Activated CD8-positive, alpha-beta memory T cell treated with anti-CD3 and anti-CD28 coated beads for 4 hours (primary cell): ENCODE data around the gene SALL2.

ENCODE experiments used
- DNase-seq, 2 donors: peaks; one replicate each; pipeline ENCODE4 v3.0.0-alpha.2; 2020; ENCODE audit warnings: low read depth in 2 of 2

SALL2 gene

DNA sequence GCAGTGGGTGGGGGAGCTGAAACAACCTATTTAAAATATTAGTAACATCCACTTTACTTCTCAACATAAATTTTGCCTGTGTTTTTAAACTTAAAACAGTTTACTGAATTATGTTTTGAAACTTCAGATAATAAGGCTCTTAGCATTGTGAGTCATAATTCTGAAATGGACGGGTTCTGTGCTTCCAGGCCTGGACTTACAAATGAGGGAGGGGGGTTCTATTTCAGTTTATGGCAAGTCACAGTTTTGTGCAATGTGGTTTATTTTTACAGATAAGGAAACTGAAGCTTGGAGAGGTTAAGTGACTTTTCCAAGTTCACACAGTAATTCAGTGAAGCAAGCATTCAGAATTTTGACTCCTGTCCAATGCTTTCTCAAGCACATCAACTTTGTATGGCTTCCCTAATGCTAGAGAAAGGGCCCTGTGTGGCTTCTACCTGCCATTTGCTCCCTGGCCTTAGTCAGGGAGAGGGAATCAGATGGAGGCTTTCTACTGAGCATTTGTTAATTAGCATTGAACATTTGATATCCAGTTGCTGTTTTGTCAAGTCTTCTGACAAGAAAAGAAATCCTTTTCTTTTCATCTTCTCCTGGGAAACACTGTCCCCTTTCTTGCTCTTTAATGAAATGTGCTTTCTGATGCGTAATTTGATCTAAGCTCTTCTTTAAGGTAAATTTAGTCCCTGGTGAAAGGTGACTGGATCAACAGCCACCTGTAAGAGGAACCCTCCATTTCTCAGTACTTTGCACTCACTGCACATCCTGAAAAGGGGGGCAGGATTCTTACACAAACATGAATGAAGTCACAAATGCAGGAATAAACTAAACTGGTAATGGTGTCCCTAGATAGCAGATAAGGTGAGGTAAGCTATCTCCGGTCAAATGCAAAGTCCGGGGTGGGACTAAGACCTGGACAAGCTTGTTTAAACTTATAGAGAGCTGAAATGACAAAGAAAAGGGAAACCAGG, 2.5 kb upstream of the SALL2 start:
- no peak for DNase-seq

- no peak for DNase-seq
These were observed 1.2 kb upstream of the SALL2 start for GRCh38 chr14:21527318-21527679.

GRCh38 chr14:21526672-21527317, 649 bp upstream of the SALL2 start:
- DNase-seq = no peak

DNA sequence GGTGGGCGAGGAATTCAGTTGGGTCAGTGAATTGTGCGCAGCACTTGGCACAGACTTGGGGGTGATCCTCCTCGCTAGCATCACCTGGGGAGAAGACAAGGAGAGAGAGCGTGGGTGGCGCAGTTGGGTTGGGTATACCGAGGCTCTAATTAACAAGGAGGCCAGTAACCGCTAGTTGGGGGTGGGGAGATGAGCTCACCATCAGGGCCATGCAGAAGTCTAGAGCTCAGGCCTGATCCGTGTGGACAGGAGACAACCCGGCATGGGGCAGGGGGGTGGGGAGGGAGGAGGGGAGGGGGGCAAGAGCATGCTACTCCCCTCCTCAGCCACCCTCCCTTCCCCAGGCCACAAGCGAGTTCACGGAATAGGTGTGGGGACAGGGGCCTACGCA, 580 bp downstream of the SALL2 start:
- DNase-seq = no peak

- no peak for DNase-seq
These were observed 1.3 kb downstream of the SALL2 start for GRCh38 chr14:21524575-21525490.

GRCh38 chr14:21523203-21523602, 2.9 kb downstream of the SALL2 start:
- DNase-seq = no peak

DNA sequence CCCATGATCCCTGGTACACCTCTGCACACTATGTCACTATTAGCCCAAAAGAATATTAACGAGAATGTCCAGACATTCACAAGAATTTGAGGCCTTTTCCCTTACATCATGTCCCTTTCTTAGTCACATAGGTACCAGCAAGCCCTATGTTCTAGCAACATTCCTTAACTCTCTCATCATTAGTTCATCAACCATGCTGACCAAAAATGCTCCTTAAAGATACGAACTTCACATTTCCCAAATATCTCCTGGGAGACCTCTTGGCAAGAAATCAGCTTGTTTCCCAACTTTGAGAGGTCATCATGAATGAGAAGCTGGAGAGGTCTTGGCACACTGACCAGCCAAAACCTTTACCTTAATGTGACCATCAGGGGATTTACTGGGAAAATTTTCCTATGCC, 4.6 kb downstream of the SALL2 start:
- DNase-seq = no peak

DNA sequence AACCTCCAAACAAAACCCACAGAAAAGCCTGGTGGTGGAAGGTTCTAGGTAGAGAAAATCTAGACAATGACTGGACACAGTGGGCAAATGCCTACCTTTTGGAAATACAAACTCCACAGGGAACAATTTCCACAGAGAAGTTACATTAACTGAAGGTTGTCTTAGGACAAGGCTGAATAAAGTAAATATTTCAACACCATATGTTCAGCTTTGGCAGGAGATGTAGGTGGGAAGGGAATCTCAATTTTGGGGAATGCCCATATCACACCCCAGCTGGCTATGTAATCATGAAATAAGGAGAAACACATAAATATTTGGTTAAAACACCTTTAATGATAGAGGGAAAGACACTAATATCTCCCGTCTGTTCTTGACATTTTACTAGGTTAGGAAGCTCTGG, 5.4 kb downstream of the SALL2 start:
- no peak for DNase-seq

GRCh38 chr14:21518725-21519124, 7.4 kb downstream of the SALL2 start:
- no peak for DNase-seq

GRCh38 chr14:21514341-21514740, 11.8 kb downstream of the SALL2 start:
- DNase-seq = no peak

DNA sequence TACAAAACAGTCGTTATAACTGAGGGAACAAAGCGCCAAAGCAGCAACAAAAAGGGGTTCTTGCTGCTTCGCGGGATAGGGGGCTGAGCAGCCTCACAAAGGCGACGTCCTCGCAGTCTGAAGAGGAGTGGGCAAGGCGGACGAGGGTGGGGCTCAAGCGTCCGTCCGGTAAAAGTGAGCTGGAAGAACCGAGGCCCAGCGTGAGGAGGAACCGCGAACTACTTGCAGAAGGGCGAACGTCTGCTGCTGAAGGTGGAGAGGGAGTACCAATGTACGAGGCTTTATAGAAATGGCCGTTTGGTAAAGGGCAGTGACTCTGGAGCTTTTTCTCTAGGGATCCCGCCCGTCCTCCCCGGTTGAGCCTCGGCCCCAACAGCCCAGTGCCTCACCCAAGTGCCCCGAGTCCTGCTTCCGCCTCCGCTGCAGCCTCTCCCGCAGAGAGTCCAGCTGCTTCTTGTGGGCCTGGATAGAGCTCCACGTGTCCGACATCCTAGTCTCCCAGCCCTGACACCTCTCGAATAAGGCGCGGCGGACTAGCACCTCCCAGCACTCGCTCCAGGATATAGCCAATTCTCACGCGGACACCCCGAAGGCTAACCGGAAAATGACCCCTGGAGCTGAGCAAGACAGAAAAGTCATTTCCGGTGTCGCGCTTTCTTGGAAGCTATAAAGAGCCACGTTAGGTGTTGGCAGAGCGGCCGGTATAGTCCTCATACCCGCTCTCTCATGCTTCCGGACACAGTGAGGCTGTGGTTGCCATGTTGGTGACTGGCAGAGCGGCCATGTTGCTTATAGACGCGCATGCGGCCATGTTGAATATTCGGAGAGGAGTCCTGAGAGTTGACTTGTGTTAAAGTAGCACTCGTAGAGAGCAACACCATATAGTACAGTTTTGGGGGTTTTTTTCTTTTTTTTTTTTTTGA, 15.2 kb downstream of the SALL2 start, which contains the start of gene METTL3:
TSS of gene METTL3 (minus strand) at position 606 of the 923 bp plus-strand sequence. CDS start at position 489, 117 bp downstream.
- DNase-seq = peak; percentile 81 to 89

GRCh38 chr14:21509432-21510143, 16.6 kb downstream of the SALL2 start:
- no peak for DNase-seq

- DNase-seq = no peak
These were observed 19.6 kb downstream of the SALL2 start for GRCh38 chr14:21506557-21506956.

DNA sequence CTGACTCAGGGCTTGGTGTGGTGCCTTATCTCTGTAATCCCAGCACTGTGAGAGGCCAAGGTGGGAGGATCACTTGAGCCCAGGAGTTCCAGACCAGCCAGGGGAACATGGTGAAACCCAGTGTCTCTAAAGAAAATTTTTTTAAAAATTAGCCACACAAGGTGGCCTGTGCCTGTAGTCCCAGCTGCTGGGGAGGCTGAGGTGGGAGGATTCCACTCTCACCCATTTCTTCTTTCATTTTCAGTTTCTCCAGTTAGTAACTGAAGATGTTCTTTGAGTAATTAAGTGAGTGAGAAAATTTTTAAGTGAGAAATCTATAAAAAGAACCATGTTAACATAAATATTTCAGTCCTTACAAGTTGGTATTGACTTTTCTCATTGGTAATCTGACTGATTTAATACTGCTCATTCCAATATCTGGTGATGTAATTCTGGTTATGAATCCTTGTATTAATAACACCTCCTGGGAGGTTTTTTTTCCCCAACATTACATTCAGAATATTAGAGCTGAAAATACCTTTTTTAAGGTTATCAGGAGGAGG, 21.1 kb downstream of the SALL2 start:
- DNase-seq = no peak

DNA sequence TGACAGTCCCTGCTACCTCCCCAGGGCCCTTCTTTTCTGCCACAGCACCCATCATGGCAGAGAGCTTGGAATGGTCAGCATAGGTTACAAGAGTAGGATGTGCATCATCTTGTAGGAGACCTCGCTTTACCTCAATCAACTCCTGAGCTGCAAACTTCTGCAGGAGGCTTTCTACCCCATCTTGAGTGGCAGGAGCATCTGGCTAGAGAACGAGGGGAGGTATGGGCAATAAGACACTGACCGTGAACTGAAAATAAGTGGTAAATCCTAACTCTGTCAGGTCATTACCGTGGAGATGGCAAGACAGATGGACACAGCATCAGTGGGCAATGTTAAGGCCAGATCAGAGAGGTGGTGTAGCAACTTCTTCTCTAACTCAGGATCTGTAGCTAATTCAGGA, 22.8 kb downstream of the SALL2 start:
- DNase-seq = no peak

DNA sequence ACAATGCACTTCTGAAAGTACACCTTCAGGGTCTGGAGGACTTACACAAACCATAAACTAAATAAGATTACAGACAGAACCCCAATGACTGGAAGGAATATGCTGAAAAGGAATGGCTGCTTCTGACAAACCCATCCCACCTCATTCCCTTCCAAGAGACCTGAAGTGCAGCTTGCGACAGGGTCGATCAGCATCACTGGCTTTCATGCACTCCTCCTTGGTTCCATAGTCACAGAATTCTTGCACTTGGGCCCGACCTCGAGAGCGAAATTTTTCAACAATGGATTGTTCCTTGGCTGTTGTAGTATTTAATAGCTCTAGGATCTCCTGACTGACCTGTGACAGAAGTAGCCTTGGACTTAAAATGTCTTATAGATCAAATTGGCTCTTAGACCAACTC, 24.6 kb downstream of the SALL2 start:
- no peak for DNase-seq

GRCh38 chr14:21498540-21499526, 27.3 kb downstream of the SALL2 start:
- DNase-seq = no peak

GRCh38 chr14:21496453-21496852, 29.7 kb downstream of the SALL2 start:
- no peak for DNase-seq
